ENCODE measurements around the gene C4B.
A peak's percentile ranks its signal among the peaks of the same experiment; 100 is the strongest.
"Not testable (repeated sequence)": the region's sequence is repeated elsewhere in the genome, so short reads cannot be mapped to it uniquely, and the experiment has no call there.

The C4B gene

DNA sequence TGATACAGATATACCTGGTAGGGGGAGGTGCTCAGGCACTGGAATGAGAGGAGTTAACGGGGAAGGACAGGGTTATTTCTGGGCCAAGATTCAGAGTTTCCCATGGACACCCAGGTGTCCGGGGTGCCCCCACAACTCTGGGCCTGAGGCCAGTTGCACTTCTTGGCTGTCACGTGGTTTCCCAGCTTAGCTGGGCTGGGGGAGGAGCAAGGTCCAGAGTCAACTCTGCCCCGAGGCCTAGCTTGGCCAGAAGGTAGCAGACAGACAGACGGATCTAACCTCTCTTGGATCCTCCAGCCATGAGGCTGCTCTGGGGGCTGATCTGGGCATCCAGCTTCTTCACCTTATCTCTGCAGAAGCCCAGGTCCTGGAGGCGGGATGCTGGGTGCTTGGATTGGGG is at the start of gene C4B:
TSS of gene C4B (plus strand) at position 249 of the 400 bp plus-strand sequence. CDS start at position 300, 51 bp downstream.
- DNase-seq (ENCODE audit: low read depth), result not testable (repeated sequence)

DNA sequence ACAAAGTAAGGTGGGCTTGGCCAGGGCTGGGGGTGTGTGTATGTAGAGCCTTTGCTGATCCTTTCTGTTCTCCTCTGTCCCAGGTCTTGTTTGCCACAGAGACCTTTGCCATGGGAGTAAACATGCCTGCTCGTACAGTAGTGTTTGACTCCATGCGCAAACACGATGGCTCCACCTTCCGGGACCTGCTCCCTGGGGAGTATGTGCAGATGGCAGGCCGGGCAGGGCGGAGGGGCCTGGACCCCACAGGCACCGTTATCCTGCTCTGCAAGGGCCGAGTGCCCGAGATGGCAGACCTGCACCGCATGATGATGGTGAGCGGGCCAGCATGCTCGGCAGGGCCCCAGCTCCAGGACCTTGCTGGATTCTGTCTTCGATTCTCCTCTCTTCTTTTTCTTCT is 48.9 kb upstream of the C4B start:
- DNase-seq (ENCODE audit: low read depth), result no peak

DNA sequence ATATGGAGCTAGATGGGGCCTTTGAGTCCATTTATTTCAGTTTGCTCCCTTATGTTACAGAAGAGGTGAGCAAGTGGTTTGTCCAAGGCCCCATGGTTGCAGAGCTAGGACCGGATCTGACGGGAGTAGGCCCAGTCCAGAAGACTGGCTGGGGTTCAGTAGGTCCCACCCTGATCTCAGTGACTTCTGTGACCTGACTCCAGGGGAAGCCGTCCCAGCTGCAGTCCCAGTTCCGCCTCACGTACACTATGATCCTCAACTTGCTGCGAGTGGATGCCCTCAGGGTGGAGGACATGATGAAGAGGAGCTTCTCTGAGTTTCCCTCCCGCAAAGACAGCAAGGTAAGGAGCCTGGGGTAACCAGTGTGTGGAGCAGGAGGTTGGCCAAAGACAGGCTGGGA is 48.1 kb upstream of the C4B start:
- no peak for DNase-seq (ENCODE audit: low read depth)

DNA sequence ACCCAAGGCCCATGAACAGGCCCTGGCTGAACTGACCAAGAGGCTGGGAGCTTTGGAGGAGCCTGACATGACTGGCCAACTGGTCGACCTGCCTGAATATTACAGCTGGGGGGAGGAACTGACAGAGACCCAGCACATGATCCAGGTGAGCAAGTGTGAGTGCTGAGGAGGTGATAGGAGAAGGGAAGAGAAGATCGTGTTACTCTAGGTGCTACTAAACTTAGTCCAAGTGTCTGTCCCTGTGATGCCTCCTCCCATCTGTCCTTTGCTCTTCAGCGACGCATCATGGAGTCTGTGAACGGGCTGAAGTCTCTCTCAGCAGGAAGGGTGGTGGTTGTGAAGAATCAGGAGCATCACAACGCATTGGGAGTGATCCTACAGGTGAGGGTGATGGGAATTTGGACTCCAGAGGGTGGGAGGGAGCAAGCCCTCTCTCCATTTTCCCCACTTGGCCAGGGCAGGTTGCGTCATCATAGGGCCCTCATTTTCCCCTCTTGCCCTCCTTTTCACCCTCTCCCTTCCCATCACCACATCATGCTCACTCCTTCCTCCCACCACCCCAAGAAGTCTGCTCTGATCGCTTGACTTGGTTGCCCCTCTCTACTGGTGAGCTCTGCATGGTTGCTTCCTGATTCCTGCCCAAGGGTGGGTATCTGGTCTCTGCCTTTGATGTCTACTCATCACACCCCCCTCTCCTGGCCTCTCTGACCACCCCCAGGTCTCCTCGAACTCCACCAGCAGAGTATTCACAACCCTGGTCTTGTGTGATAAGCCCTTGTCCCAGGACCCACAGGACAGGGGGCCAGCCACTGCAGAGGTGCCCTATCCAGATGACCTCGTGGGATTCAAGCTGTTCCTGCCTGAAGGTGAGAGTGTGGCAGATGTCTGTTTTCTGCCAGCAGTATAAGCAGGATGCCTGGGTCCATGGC is 47.3 kb upstream of the C4B start:
- no peak for DNase-seq (ENCODE audit: low read depth)

DNA sequence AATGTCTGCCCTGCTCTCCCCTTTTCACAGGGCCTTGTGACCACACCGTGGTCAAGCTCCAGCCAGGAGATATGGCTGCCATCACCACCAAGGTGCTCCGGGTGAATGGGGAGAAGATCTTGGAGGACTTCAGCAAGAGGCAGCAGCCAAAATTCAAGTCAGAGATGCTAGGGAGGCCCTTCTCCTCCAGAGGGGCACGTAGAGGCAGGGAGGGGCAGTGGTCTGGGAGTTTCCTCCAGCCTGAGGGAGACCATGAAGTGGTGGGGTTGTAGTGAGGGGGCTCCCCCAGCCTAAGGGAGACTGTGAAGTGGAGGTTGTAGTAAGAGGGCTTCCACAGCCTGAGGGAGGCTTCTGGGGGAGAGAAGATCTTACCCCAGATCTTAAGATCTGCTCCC is 46.7 kb upstream of the C4B start:
- DNase-seq (ENCODE audit: low read depth), result no peak

DNA sequence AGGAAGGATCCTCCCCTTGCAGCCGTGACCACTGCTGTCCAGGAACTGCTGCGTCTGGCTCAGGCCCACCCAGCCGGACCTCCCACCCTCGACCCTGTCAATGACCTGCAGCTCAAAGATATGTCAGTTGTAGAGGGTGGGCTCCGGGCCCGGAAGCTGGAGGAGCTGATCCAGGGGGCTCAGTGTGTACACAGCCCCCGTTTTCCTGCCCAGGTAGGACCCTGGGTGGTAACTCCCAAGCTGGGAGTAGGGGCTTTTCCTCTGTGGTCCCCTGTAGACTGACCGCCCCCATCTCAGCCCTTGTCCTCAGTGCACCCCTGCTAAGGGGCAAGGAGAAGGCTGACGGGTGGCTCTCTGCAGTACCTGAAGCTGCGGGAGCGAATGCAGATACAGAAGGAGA is 46.3 kb upstream of the C4B start:
- no peak for DNase-seq (ENCODE audit: low read depth)

DNA sequence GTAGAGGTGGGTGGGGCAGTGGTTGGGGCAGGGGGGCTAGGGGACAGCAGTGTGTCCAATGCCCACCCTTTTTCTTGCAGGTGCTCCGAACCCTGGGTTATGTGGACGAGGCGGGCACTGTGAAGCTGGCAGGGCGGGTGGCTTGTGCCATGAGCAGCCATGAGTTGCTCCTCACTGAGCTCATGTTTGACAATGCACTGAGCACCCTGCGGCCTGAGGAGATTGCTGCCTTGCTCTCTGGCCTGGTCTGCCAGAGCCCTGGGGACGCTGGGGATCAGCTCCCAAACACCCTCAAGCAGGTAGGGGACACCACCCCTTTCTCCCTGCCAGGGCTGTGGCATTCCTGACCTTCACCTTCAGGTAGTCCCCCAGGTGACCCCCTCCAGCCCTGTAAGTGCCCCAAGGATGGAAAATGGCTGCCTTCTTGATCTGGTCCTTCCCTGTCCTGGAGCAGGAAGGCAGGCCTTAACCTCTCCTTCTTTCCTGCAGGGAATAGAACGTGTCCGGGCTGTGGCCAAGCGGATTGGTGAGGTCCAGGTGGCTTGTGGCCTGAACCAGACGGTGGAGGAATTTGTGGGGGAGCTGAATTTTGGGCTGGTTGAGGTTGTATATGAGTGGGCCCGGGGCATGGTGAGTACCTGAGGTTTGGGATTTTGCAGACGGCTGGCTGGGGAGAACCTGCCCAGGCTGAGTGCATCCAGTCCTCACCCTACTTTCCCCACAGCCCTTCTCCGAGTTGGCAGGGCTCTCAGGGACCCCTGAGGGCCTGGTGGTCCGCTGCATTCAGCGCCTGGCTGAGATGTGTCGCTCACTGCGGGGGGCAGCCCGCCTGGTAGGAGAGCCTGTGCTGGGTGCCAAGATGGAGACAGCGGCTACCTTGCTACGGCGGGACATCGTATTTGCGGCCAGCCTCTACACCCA is 45.5 kb upstream of the C4B start:
- DNase-seq (ENCODE audit: low read depth), result no peak

DNA sequence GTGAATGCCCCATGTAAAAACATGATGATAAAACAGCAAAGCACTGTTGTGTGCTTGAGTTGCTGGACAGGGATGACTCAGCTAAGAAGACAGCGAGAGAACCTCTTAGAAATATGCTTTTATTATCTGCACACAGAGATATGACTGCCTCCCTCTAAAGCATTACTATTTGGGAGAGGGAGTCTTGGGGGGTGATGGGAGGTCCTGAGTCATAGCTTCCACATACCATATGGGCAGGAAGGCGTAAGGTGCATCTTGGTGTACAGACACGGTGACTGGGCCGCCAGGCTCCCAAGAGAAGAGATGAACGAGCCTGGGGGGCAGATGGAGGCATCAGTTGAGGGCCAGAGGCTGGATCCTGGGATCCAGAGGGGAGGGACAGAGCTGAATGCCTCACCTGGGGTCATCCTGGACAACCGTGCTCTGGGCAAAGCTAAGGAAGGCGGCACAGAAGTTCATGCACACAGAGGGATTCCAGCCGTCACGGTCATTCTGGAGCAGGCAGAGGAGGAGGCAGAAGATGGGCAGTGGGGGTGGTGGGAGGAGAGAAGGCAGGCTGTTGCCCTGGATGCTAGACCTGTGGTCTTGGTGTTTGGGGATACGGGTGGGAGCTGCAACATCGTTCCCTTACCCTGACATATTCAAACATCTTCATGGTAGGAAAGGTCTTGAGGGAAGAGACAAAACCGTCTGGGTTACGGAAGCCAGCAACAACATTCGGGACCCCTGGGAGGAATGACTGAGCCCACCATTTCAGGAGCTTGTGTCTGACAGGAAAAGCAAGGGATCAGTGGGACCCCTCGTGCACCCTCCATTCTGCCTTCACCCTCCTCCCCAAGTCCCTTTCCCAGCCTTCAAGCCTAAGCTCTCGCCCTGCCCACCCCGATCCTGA is 44.6 kb upstream of the C4B start:
- no peak for DNase-seq (ENCODE audit: low read depth)

DNA sequence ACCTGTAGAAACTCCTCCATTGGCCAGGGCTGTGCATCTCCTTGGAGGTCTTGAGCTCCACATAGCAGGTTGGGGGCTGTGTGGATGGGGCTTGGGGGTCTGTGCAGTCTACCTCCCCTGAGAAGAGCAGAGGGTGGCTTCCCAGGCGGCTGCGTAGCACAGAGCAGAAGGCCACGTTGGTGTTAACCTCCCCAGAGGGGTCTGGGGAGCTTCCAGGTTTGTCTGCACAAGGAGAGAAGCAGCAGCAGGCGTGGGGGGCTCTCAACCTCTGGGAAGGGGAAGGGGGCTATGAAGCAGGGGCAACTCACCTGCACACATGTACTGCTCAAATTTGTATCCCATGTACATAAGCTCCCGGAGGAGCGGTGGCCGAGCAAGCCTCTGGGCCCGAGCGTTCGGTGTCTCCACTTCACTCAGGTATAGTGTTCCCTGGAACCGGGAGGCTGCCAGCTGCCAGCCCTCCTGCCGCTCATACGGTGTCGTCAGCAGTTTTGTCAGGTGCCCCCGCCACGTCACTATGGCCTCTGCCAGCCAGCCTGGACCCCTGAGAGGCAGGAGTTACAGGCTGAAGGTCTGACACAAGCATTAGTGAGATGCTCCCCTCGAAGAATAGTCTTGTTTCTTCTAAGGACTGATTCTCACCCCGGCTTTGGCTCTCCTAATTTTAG is 43.9 kb upstream of the C4B start:
- DNase-seq (ENCODE audit: low read depth), result no peak

DNA sequence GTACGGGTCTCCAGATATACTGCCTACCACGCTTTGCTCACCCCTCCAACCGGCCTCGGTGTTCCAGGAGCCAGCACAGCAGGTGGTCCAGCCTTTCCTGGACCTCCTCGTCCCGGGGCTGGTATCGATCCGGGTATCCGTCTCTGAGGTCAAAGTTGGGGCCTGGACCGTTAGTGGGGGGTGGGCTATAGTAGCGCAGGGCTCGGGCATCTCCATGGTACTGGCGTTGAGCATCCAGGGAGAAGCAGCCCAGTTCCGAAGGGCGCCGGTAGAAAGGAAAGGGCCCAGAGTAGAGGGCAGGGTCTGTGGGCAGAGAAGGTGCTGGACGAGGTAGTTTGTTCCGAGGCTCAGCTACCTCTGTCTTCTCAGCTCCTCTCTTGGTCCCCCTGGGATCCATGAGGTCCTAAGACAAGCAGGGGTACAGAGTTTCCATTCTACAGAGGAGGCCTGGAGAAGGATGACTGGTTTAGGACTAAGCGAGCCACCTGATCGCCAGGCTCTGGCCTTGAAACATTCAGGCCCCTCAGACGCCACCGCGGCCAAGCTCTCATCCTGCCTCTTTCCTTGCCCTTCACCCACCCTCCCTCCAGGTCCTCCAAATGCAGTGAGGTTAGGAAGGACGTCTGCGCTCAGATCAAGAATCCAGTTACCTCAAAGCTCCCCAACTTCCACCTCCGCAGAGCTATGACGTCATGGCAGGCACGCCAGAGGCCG is 43.2 kb upstream of the C4B start:
- DNase-seq (ENCODE audit: low read depth), result no peak

DNA sequence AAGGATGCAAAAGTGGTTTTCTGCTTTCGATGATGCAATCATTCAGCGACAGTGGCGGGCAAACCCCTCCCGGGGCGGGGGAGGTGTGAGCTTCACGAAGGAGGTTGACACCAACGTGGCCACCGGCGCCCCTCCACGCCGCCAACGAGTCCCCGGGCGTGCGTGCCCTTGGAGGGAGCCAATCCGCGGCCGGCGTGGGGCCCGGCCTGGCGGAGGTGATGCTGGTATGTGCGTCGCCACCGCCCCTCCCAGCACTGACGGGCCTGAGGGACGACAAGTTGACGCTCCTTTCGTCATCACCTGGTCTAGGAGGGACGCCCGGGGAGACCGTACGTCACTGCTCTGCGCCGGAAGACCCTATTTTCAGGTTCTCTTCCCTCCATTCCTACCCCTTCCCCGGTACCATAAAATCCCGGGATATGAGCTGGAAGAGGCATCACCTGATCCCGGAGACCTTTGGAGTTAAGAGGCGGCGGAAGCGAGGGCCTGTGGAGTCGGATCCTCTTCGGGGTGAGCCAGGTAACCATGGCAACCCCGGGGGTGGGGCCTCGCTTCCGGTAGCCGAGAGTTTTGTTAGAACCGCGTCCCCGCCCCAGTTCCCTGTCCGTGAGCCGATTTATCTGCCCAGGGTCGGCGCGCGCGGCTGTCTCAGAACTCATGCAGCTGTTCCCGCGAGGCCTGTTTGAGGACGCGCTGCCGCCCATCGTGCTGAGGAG is 42.4 kb upstream of the C4B start, which contains the start of gene DXO:
TSS of gene DXO (minus strand) at position 146 of the 716 bp plus-strand sequence. CDS start 463 bp downstream, outside the sequence.
- DNase-seq (ENCODE audit: low read depth), result peak; percentile 95

DNA sequence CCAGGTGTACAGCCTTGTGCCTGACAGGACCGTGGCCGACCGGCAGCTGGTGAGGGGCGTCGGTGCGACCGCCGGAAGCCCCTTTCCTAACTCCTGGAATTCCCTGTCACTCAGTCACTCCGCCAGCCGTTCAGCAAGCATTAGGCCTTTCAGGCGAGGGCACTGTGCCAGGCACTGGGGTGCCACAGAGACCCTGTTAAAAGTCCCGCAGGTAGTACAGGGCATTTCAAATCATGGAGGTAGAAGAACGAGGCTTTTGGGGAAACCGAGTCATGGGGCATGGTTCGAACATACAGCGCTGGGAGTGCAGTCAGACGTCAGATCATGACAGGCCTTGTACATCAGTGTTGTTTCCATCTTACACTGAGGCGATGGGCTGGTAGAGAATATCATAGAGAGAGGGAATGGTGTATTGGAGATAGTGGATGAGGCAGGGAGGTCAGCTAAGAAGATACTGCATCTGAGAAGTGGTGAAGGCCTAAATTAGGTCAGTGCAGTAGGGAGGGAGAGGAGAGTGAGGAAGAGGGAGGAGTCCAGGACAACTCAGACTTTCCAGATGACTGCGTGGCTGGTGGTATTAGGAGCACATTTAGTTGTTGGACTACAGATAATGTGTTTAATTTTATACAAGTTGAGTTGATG is 41.8 kb upstream of the C4B start:
- no peak for DNase-seq (ENCODE audit: low read depth)

DNA sequence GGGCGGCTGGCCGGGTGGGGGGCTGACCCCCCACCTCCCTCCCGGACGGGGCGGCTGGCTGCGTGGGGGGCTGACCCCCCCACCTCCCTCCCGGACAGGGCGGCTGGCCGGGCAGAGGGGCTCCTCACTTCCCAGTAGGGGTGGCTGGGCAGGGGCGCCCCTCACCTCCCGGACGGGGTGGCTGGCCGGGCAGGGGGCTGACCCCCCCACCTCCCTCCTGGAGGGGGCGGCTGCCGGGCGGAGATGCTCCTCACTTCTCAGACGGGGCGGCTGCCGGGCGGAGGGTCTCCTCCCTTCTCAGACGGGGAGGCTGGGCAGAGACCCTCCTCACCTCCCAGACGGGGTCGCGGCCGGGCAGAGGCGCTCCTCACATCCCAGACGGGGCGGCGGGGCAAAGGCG is 38.5 kb upstream of the C4B start:
- not testable (repeated sequence) for DNase-seq (ENCODE audit: low read depth)

DNA sequence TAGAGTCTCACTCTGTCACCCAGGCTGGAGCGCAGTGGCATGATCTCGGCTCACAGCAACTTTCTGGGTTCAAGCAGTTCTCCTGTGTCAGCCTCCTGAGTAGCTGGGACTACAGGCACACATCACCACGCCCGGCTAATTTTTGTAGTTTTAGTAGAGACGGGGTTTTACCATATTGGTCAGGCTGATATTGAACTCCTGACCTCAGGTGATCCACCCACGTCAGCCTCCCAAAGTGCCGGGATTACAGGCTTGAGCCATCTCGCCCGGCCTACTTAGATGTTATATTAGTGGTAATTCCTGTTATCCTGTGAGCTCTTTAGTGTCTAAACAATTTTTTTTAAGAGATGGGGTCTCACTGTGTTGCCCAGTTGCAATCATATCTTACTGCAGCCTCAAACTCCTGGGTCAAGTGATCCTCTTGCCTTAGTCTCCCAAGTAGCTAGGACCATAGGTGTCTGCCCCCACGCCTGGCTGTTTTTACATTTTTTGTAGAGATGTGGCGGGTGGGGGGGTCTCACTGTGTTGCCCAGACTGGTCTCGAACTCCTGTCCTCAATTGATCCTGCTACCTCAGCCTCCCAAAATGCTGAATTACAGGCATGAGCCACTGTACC is 36.7 kb upstream of the C4B start:
- DNase-seq (ENCODE audit: low read depth), result no peak

DNA sequence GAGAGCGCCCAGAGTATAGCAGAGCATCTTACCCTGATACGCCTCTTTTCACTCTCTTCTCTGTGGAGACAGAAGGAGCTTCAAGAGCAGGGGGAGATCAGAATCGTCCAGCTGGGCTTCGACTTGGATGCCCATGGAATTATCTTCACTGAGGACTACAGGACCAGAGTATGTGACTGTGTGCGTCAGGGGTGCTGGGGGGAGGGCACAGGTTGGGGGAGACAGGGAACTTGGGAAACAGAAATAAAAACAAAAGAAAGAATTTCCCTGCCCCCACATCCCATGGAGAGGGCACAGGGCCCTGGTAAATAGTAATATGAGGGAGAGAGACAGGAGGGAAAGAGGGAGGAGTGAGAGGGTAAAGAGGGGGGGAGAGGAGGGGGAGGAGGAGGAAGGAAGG is 35.8 kb upstream of the C4B start:
- no peak for DNase-seq (ENCODE audit: low read depth)

DNA sequence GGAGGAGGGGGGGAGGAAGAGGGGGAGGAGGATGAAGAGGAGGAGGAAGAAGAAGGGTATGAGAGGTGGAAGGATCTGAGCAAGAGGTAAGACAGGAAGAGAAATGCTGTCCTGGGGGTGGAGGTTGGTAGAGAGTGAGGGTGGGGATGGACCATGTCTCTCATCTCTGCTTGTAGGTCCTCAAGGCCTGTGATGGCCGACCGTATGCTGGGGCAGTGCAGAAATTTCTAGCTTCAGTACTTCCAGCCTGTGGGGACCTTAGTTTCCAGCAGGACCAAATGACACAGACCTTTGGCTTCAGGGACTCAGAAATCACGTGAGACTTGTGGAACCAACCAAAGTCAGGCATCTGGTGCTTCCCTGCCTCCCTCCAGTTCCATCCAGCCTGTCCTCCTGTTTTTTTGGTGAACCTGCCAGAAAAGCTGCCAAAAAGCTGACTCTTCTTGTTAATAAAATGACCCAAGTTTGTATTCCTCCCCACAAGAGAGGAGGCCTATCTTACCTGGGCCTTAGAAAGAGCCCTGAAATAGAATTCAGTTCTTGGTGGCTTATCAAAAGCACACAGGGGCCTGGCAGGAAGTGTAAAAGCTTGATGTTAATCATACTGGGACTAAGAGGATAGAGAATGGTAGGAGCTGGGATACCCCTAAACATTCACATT is 35.2 kb upstream of the C4B start:
- no peak for DNase-seq (ENCODE audit: low read depth)

DNA sequence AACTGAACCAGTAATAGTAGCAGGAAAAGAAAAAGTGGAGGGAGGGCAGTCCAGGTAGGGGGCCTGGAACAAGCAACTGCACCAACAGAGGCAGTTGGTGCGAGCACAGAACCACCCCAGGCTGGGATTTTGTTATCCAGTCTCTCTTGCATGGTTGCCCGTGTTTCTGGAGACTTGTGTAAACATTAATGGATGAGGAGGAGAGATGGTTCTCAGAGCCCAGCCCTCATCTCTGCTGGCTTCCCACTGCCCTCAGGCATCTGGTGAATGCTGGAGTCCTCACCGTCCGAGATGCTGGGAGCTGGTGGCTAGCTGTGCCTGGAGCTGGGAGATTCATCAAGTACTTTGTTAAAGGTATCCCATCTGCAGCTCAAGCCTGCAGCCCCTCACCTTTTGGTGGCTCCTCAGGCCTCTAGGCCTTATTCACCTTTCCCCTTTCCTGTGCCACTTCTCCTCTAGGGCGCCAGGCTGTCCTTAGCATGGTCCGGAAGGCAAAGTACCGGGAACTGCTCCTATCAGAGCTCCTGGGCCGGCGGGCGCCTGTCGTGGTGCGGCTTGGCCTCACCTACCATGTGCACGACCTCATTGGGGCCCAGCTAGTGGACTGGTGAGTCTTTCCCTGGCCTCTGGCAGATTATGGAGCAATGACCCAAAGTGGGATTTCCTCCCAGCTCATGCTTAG is 34.3 kb upstream of the C4B start:
- DNase-seq (ENCODE audit: low read depth), result not testable (repeated sequence)

DNA sequence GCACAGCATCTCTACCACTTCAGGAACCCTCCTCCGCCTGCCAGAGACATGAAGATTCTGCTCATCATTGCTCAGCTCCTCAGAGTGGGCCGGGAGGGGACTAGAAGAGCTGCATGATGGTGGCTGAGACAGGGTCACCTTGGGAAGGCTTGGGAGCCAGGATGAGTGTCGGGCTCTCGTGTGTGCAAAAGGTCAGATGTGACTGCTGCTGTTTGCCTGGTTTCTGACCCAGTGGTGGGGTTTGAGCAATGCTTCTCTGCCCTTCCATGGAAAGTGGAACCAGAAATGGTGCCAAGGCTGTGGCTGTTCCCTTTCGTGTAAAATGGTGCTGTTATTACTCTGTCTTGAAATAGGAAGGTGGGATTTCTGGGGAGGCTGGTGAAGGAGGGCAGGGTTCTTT is 33.6 kb upstream of the C4B start:
- not testable (repeated sequence) for DNase-seq (ENCODE audit: low read depth)
